WTC11 (cell line): Measurements from ENCODE around the gene UGT1A8. TPM values are rescaled to one million over a fixed set of nuclear protein-coding genes. Genes with fewer than 3 reads are reported as not detected.

Source experiments
- ATAC-seq: fragments of 200-7000 bp; cut with Tn5 transposase; 2 replicates; pipeline ENCODE4 v1.10.0; 2021; ENCODE audit warnings: mild to moderate bottlenecking, moderate library complexity
- CTCF ChIA-PET: fragments of 300-600 bp; sonication (Branson Sonifier 250); formaldehyde crosslinking; loops from one replicate; lab custom pipeline; 2021; ENCODE audit warnings: antibody characterized with exemption; lab: Charles Lee
- POLR2A ChIA-PET: fragments of 350-600 bp; sonication (Branson Sonifier 250); formaldehyde crosslinking; loops from one replicate; lab custom pipeline; 2021; ENCODE audit warnings: antibody characterized with exemption; lab: Charles Lee
- DNase-seq: peaks from one replicate; pipeline ENCODE4 v3.0.0; 2021; ENCODE audit warnings: low spot score
- H3K27ac Mint-ChIP-seq: 2 replicates; pipeline ENCODE4 v1.8.0; 2021; ENCODE audit warnings: mixed read lengths
- H3K27me3 Mint-ChIP-seq: 2 replicates; pipeline ENCODE4 v1.8.0; 2021; ENCODE audit warnings: low read depth, mild to moderate bottlenecking, moderate library complexity, mixed read lengths
- H3K36me3 Mint-ChIP-seq: 2 replicates; pipeline ENCODE4 v1.8.0; 2021; ENCODE audit warnings: mixed read lengths
- H3K4me1 Mint-ChIP-seq: 2 replicates; pipeline ENCODE4 v1.8.0; 2022; ENCODE audit warnings: mixed read lengths
- H3K4me3 Mint-ChIP-seq: 2 replicates; pipeline ENCODE4 v1.8.0; 2021; ENCODE audit warnings: mild to moderate bottlenecking, moderate library complexity, mixed read lengths
- H3K9me3 Mint-ChIP-seq: 2 replicates; pipeline ENCODE4 v1.8.0; 2021; ENCODE audit warnings: mixed read lengths
- CBFB ChIP-seq: sonication (generic); formaldehyde crosslinking; IDR thresholded peaks from 2 replicates; pipeline ENCODE4 v1.8.1; 2022; ENCODE audit warnings: mild to moderate bottlenecking, low read depth, missing genetic modification reagents
- EMX1 ChIP-seq: fragments of 250-450 bp; sonication (Bioruptor Pico); IDR thresholded peaks from 2 replicates; pipeline ENCODE4 v1.8.0; 2021; ENCODE audit warnings: mild to moderate bottlenecking
- ETV6 ChIP-seq: sonication (generic); formaldehyde crosslinking; IDR thresholded peaks from 2 replicates; pipeline ENCODE4 v1.8.1; 2022; ENCODE audit warnings: mild to moderate bottlenecking, missing genetic modification reagents
- GRHL2 ChIP-seq: fragments of 250-450 bp; sonication (Bioruptor Pico); IDR thresholded peaks from 2 replicates; pipeline ENCODE4 v1.8.0; 2022; ENCODE audit warnings: mild to moderate bottlenecking, moderate library complexity; ENCODE audit not compliant: insufficient replicate concordance, severe bottlenecking
- MYBL2 ChIP-seq: sonication (generic); formaldehyde crosslinking; IDR thresholded peaks from 2 replicates; pipeline ENCODE4 v1.8.1; 2023; ENCODE audit warnings: mild to moderate bottlenecking, moderate library complexity, missing genetic modification reagents
- NFATC4 ChIP-seq: fragments of 250-450 bp; sonication (Bioruptor Pico); IDR thresholded peaks from 2 replicates; pipeline ENCODE4 v1.9.0; 2021; ENCODE audit warnings: mild to moderate bottlenecking
- NFYB ChIP-seq: sonication (generic); formaldehyde crosslinking; conservative IDR thresholded peaks from 2 replicates; pipeline ENCODE4 v1.8.0; 2022; ENCODE audit warnings: low read depth, missing genetic modification reagents
- SMAD3 ChIP-seq: sonication (generic); formaldehyde crosslinking; IDR thresholded peaks from 2 replicates; pipeline ENCODE4 v1.8.0; 2022; ENCODE audit warnings: missing genetic modification reagents, mild to moderate bottlenecking, borderline replicate concordance
- SP1 ChIP-seq: sonication (generic); formaldehyde crosslinking; conservative IDR thresholded peaks from 2 replicates; pipeline ENCODE4 v1.8.1; 2022; ENCODE audit warnings: missing genetic modification reagents
- TEAD4 ChIP-seq: sonication (generic); formaldehyde crosslinking; IDR thresholded peaks from 2 replicates; pipeline ENCODE4 v1.8.0; 2022; ENCODE audit warnings: mild to moderate bottlenecking, missing genetic modification reagents
- ZNF121 ChIP-seq: sonication (generic); formaldehyde crosslinking; IDR thresholded peaks from 2 replicates; pipeline ENCODE4 v1.8.0; 2023; ENCODE audit warnings: missing genetic modification reagents
- ZNF671 ChIP-seq: fragments of 250-450 bp; sonication (Bioruptor Pico); IDR thresholded peaks from 2 replicates; pipeline ENCODE4 v1.8.0; 2021; ENCODE audit warnings: mild to moderate bottlenecking
- total RNA-seq: library from RNA; stranded (reverse); gene quantifications from 3 replicates; pipeline ENCODE4 v1.2.3, GENCODE V29; 2021
- TF ChIP-seq, protein P1 (sequence below): fragments of 250-450 bp; sonication (Bioruptor Pico); IDR thresholded peaks from 2 replicates; pipeline ENCODE4 v1.9.0; 2021; ENCODE audit warnings: mild to moderate bottlenecking
- TF ChIP-seq, protein P2 (sequence below): sonication (generic); formaldehyde crosslinking; IDR thresholded peaks from 2 replicates; pipeline ENCODE4 v1.8.1; 2023; ENCODE audit warnings: mild to moderate bottlenecking, missing genetic modification reagents
- TF ChIP-seq, protein P3 (sequence below): sonication (generic); formaldehyde crosslinking; IDR thresholded peaks from 2 replicates; pipeline ENCODE4 v1.8.0; 2022; ENCODE audit warnings: mild to moderate bottlenecking, missing genetic modification reagents
- TF ChIP-seq, protein P4 (sequence below): sonication (generic); formaldehyde crosslinking; IDR thresholded peaks from 2 replicates; pipeline ENCODE4 v1.8.1; 2022; ENCODE audit warnings: missing genetic modification reagents, borderline replicate concordance
- TF ChIP-seq, protein P5 (sequence below): fragments of 250-450 bp; sonication (Bioruptor Pico); IDR thresholded peaks from 2 replicates; pipeline ENCODE4 v1.9.0; 2021; ENCODE audit warnings: mild to moderate bottlenecking
- TF ChIP-seq, protein P6 (sequence below): sonication (generic); formaldehyde crosslinking; IDR thresholded peaks from 2 replicates; pipeline ENCODE4 v1.8.0; 2023; ENCODE audit warnings: mild to moderate bottlenecking, missing genetic modification reagents
- TF ChIP-seq, protein P7 (sequence below): sonication (generic); formaldehyde crosslinking; IDR thresholded peaks from 2 replicates; pipeline ENCODE4 v1.8.0; 2022; ENCODE audit warnings: mild to moderate bottlenecking, missing genetic modification reagents

Gene UGT1A8
- total RNA-seq, 1 experiment from 2014 or later: 0.13 TPM

DNA sequence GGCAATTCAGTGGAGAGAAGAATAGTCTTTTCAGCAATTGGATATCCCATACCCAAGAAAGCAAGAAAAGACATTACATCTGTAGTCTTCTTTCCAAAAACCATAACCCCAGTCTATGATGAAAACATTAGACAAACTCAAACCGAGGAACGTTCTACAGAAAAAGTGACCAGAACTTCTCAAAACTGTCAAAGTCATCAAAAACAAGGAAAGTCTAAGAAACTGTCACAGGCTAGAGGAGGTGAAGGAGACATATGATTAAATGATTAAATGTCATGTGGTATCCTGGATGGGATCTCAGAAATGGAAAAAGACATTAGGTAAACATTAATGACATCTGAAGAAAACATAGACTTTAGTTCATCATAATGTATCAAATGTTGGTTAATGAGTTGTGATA, 46.0 kb upstream of the UGT1A8 start:
- H3K27me3 Mint-ChIP-seq: no peaks in the 10 kb centered on the region
- ChIA-PET CTCF (no interaction called here), POLR2A (no interaction called here)
- H3K4me3 Mint-ChIP-seq: no peak overlapping the region
- H3K27ac Mint-ChIP-seq: no peak overlapping the region
- TF ChIP-seq, protein P1, sequence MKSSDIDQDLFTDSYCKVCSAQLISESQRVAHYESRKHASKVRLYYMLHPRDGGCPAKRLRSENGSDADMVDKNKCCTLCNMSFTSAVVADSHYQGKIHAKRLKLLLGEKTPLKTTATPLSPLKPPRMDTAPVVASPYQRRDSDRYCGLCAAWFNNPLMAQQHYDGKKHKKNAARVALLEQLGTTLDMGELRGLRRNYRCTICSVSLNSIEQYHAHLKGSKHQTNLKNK (CRISPR knock-in tag): no peak
- TF ChIP-seq ETV6 (CRISPR knock-in tag) (no peak), NFYB (no peak), MYBL2 (no peak), EMX1 (CRISPR knock-in tag) (no peak), NFATC4 (no peak), GRHL2 (CRISPR knock-in tag) (no peak), ZNF121 (no peak), ZNF671 (CRISPR knock-in tag) (no peak), SMAD3 (CRISPR knock-in tag) (no peak), CBFB (CRISPR knock-in tag) (no peak), TEAD4 (CRISPR knock-in tag) (no peak), SP1 (no peak)
- TF ChIP-seq, protein P2, sequence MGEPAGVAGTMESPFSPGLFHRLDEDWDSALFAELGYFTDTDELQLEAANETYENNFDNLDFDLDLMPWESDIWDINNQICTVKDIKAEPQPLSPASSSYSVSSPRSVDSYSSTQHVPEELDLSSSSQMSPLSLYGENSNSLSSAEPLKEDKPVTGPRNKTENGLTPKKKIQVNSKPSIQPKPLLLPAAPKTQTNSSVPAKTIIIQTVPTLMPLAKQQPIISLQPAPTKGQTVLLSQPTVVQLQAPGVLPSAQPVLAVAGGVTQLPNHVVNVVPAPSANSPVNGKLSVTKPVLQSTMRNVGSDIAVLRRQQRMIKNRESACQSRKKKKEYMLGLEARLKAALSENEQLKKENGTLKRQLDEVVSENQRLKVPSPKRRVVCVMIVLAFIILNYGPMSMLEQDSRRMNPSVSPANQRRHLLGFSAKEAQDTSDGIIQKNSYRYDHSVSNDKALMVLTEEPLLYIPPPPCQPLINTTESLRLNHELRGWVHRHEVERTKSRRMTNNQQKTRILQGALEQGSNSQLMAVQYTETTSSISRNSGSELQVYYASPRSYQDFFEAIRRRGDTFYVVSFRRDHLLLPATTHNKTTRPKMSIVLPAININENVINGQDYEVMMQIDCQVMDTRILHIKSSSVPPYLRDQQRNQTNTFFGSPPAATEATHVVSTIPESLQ (CRISPR knock-in tag): no peak
- TF ChIP-seq, protein P3, sequence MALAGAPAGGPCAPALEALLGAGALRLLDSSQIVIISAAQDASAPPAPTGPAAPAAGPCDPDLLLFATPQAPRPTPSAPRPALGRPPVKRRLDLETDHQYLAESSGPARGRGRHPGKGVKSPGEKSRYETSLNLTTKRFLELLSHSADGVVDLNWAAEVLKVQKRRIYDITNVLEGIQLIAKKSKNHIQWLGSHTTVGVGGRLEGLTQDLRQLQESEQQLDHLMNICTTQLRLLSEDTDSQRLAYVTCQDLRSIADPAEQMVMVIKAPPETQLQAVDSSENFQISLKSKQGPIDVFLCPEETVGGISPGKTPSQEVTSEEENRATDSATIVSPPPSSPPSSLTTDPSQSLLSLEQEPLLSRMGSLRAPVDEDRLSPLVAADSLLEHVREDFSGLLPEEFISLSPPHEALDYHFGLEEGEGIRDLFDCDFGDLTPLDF (CRISPR knock-in tag): no peak
- TF ChIP-seq, protein P4, sequence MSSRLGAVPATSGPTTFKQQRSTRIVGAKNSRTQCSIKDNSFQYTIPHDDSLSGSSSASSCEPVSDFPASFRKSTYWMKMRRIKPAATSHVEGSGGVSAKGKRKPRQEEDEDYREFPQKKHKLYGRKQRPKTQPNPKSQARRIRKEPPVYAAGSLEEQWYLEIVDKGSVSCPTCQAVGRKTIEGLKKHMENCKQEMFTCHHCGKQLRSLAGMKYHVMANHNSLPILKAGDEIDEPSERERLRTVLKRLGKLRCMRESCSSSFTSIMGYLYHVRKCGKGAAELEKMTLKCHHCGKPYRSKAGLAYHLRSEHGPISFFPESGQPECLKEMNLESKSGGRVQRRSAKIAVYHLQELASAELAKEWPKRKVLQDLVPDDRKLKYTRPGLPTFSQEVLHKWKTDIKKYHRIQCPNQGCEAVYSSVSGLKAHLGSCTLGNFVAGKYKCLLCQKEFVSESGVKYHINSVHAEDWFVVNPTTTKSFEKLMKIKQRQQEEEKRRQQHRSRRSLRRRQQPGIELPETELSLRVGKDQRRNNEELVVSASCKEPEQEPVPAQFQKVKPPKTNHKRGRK (CRISPR knock-in tag): no peak
- TF ChIP-seq, protein P5, sequence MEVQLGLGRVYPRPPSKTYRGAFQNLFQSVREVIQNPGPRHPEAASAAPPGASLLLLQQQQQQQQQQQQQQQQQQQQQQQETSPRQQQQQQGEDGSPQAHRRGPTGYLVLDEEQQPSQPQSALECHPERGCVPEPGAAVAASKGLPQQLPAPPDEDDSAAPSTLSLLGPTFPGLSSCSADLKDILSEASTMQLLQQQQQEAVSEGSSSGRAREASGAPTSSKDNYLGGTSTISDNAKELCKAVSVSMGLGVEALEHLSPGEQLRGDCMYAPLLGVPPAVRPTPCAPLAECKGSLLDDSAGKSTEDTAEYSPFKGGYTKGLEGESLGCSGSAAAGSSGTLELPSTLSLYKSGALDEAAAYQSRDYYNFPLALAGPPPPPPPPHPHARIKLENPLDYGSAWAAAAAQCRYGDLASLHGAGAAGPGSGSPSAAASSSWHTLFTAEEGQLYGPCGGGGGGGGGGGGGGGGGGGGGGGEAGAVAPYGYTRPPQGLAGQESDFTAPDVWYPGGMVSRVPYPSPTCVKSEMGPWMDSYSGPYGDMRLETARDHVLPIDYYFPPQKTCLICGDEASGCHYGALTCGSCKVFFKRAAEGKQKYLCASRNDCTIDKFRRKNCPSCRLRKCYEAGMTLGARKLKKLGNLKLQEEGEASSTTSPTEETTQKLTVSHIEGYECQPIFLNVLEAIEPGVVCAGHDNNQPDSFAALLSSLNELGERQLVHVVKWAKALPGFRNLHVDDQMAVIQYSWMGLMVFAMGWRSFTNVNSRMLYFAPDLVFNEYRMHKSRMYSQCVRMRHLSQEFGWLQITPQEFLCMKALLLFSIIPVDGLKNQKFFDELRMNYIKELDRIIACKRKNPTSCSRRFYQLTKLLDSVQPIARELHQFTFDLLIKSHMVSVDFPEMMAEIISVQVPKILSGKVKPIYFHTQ (CRISPR knock-in tag): no peak
- TF ChIP-seq, protein P6, sequence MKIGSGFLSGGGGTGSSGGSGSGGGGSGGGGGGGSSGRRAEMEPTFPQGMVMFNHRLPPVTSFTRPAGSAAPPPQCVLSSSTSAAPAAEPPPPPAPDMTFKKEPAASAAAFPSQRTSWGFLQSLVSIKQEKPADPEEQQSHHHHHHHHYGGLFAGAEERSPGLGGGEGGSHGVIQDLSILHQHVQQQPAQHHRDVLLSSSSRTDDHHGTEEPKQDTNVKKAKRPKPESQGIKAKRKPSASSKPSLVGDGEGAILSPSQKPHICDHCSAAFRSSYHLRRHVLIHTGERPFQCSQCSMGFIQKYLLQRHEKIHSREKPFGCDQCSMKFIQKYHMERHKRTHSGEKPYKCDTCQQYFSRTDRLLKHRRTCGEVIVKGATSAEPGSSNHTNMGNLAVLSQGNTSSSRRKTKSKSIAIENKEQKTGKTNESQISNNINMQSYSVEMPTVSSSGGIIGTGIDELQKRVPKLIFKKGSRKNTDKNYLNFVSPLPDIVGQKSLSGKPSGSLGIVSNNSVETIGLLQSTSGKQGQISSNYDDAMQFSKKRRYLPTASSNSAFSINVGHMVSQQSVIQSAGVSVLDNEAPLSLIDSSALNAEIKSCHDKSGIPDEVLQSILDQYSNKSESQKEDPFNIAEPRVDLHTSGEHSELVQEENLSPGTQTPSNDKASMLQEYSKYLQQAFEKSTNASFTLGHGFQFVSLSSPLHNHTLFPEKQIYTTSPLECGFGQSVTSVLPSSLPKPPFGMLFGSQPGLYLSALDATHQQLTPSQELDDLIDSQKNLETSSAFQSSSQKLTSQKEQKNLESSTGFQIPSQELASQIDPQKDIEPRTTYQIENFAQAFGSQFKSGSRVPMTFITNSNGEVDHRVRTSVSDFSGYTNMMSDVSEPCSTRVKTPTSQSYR (CRISPR knock-in tag): no peak
- TF ChIP-seq, protein P7, sequence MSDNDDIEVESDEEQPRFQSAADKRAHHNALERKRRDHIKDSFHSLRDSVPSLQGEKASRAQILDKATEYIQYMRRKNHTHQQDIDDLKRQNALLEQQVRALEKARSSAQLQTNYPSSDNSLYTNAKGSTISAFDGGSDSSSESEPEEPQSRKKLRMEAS: no peak
- DNase-seq (no peak), ATAC-seq (no peak)
- H3K4me1 Mint-ChIP-seq: no peaks in the 10 kb centered on the region
- 0 out of 2 replicates have a peak, but pooled peaks cover 4% of the 10 kb centered on the region for H3K36me3 Mint-ChIP-seq
- peaks cover 17% of the 10 kb centered on the region for H3K9me3 Mint-ChIP-seq
